HuH-7.5 (cell line): Measurements from ENCODE around the gene USP17L17.
"Not testable (repeated sequence)": the region's sequence is repeated elsewhere in the genome, so short reads cannot be mapped to it uniquely, and the experiment has no call there.

Experiments used
- DNase-seq: peaks from one replicate; pipeline ENCODE4 v3.0.0; 2011; ENCODE audit warnings: low spot score

USP17L17 gene, protein sequence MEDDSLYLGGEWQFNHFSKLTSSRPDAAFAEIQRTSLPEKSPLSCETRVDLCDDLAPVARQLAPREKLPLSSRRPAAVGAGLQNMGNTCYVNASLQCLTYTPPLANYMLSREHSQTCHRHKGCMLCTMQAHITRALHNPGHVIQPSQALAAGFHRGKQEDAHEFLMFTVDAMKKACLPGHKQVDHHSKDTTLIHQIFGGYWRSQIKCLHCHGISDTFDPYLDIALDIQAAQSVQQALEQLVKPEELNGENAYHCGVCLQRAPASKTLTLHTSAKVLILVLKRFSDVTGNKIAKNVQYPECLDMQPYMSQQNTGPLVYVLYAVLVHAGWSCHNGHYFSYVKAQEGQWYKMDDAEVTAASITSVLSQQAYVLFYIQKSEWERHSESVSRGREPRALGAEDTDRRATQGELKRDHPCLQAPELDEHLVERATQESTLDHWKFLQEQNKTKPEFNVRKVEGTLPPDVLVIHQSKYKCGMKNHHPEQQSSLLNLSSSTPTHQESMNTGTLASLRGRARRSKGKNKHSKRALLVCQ

DNA sequence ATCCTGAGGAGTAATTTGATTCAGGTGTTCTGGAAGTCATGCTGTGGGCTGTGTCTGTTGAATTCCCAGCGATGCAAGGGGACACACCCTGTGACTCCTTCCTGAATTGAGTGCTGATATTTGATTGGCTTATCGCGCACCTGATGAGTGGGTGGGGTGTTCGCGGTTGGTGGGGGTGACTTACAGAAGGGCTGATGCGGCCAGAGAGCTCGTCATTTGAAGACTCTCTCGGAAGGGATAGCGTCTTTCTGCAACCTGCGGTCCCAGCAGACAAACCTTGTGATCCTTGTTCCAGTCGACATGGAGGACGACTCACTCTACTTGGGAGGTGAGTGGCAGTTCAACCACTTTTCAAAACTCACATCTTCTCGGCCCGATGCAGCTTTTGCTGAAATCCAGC is at the start of gene USP17L17:
TSS of gene USP17L17 (plus strand) at position 301 of the 400 bp plus-strand sequence. CDS start at position 301, 0 bp downstream.
- DNase-seq, result not testable (repeated sequence)

DNA sequence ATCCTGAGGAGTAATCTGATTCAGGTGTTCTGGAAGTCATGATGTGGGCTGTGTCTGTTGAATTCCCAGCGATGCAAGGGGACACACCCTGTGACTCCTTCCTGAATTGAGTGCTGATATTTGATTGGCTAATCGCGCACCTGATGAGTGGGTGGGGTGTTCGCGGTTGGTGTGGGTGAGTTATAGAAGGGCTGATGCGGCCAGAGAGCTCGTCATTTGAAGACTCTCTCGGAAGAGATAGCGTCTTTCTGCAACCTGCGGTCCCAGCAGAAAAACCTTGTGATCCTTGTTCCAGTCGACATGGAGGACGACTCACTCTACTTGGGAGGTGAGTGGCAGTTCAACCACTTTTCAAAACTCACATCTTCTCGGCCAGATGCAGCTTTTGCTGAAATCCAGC is 33.3 kb upstream of the USP17L17 start, which contains the start of gene USP17L10:
TSS of gene USP17L10 (plus strand) at position 301 of the 400 bp plus-strand sequence. CDS start at position 301, 0 bp downstream.
- not testable (repeated sequence) for DNase-seq

DNA sequence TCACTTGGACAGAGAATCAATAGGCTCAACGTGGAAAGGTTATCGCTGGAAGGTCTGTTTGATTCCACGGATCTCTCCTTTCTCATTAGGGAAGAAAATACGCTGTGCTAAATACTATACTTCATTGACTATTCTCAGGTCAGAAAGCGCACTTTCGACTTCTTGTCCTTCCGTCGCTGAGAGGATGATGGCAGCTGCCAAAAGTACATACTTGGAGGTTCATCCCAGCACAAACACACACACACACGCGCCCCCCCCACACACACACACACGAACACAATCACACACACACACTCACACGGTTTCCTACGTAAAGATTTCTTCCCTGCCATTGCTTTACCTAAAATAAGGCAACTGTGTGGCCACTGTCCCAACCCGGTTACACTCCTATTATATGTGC is 29.0 kb upstream of the USP17L17 start:
- not testable (repeated sequence) for DNase-seq

DNA sequence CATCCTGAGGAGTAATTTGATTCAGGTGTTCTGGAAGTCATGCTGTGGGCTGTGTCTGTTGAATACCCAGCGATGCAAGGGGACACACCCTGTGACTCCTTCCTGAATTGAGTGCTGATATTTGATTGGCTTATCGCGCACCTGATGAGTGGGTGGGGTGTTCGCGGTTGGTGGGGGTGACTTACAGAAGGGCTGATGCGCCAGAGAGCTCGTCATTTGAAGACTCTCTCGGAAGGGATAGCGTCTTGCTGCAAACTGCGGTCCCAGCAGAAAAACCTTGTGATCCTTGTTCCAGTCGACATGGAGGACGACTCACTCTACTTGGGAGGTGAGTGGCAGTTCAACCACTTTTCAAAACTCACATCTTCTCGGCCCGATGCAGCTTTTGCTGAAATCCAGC is 28.6 kb upstream of the USP17L17 start, which contains the start of gene USP17L11:
TSS of gene USP17L11 (plus strand) at position 301 of the 400 bp plus-strand sequence. CDS start at position 301, 0 bp downstream.
- DNase-seq, result not testable (repeated sequence)

DNA sequence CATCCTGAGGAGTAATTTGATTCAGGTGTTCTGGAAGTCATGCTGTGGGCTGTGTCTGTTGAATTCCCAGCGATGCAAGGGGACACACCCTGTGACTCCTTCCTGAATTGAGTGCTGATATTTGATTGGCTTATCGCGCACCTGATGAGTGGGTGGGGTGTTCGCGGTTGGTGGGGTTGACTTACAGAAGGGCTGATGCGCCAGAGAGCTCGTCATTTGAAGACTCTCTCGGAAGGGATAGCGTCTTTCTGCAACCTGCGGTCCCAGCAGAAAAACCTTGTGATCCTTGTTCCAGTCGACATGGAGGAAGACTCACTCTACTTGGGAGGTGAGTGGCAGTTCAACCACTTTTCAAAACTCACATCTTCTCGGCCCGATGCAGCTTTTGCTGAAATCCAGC is 23.8 kb upstream of the USP17L17 start, which contains the start of gene USP17L12:
TSS of gene USP17L12 (plus strand) at position 301 of the 400 bp plus-strand sequence. CDS start at position 301, 0 bp downstream.
- not testable (repeated sequence) for DNase-seq

DNA sequence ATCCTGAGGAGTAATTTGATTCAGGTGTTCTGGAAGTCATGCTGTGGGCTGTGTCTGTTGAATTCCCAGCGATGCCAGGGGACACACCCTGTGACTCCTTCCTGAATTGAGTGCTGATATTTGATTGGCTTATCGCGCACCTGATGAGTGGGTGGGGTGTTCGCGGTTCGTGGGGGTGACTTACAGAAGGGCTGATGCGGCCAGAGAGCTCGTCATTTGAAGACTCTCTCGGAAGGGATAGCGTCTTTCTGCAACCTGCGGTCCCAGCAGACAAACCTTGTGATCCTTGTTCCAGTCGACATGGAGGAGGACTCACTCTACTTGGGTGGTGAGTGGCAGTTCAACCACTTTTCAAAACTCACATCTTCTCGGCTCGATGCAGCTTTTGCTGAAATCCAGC is 19.1 kb upstream of the USP17L17 start, which contains the start of gene USP17L13:
TSS of gene USP17L13 (plus strand) at position 301 of the 400 bp plus-strand sequence. CDS start at position 301, 0 bp downstream.
- not testable (repeated sequence) for DNase-seq

DNA sequence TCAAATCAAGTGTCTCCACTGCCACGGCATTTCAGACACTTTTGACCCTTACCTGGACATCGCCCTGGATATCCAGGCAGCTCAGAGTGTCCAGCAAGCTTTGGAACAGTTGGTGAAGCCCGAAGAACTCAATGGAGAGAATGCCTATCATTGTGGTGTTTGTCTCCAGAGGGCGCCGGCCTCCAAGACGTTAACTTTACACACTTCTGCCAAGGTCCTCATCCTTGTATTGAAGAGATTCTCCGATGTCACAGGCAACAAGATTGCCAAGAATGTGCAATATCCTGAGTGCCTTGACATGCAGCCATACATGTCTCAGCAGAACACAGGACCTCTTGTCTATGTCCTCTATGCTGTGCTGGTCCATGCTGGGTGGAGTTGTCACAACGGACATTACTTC is 13.4 kb upstream of the USP17L17 start:
- not testable (repeated sequence) for DNase-seq

DNA sequence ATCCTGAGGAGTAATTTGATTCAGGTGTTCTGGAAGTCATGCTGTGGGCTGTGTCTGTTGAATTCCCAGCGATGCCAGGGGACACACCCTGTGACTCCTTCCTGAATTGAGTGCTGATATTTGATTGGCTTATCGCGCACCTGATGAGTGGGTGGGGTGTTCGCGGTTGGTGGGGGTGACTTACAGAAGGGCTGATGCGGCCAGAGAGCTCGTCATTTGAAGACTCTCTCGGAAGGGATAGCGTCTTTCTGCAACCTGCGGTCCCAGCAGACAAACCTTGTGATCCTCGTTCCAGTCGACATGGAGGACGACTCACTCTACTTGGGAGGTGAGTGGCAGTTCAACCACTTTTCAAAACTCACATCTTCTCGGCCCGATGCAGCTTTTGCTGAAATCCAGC is 9.6 kb upstream of the USP17L17 start, which contains the start of gene USP17L15:
TSS of gene USP17L15 (plus strand) at position 301 of the 400 bp plus-strand sequence. CDS start at position 301, 0 bp downstream.
- not testable (repeated sequence) for DNase-seq

DNA sequence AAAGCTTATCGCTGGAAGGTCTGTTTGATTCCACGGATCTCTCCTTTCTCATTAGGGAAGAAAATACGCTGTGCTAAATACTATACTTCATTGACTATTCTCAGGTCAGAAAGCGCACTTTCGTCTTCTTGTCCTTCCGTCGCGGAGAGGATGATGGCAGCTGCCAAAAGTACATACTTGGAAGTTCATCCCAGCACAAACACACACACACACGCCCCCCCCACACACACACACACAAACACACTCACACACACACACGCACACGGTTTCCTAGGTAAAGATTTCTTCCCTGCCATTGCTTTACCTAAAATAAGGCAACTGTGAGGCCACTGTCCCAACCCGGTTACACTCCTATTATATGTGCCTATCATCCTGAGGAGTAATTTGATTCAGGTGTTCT is 5.2 kb upstream of the USP17L17 start:
- not testable (repeated sequence) for DNase-seq

DNA sequence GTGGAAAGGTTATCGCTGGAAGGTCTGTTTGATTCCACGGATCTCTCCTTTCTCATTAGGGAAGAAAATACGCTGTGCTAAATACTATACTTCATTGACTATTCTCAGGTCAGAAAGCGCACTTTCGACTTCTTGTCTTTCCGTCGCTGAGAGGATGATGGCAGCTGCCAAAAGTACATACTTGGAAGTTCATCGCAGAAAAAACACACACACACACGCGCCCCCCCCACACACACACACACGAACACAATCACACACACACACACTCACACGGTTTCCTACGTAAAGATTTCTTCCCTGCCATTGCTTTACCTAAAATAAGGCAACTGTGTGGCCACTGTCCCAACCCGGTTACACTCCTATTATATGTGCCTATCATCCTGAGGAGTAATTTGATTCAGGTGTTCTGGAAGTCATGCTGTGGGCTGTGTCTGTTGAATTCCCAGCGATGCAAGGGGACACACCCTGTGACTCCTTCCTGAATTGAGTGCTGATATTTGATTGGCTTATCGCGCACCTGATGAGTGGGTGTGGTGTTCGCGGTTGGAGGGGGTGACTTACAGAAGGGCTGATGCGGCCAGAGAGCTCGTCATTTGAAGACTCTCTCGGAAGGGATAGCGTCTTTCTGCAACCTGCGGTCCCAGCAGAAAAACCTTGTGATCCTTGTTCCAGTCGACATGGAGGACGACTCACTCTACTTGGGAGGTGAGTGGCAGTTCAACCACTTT is 4.4 kb downstream of the USP17L17 start, which contains the start of gene USP17L18:
TSS of gene USP17L18 (plus strand) at position 678 of the 728 bp plus-strand sequence. CDS start at position 678, 0 bp downstream.
- not testable (repeated sequence) for DNase-seq

DNA sequence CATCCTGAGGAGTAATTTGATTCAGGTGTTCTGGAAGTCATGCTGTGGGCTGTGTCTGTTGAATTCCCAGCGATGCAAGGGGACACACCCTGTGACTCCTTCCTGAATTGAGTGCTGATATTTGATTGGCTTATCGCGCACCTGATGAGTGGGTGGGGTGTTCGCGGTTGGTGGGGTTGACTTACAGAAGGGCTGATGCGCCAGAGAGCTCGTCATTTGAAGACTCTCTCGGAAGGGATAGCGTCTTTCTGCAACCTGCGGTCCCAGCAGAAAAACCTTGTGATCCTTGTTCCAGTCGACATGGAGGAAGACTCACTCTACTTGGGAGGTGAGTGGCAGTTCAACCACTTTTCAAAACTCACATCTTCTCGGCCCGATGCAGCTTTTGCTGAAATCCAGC is 9.4 kb downstream of the USP17L17 start, which contains the start of gene USP17L19:
TSS of gene USP17L19 (plus strand) at position 301 of the 400 bp plus-strand sequence. CDS start at position 301, 0 bp downstream.
- DNase-seq, result not testable (repeated sequence)

DNA sequence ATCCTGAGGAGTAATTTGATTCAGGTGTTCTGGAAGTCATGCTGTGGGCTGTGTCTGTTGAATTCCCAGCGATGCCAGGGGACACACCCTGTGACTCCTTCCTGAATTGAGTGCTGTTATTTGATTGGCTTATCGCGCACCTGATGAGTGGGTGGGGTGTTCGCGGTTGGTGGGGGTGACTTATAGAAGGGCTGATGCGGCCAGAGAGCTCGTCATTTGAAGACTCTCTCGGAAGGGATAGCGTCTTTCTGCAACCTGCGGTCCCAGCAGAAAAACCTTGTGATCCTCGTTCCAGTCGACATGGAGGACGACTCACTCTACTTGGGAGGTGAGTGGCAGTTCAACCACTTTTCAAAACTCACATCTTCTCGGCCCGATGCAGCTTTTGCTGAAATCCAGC is 14.1 kb downstream of the USP17L17 start, which contains the start of gene USP17L20:
TSS of gene USP17L20 (plus strand) at position 301 of the 400 bp plus-strand sequence. CDS start at position 301, 0 bp downstream.
- DNase-seq, result not testable (repeated sequence)

DNA sequence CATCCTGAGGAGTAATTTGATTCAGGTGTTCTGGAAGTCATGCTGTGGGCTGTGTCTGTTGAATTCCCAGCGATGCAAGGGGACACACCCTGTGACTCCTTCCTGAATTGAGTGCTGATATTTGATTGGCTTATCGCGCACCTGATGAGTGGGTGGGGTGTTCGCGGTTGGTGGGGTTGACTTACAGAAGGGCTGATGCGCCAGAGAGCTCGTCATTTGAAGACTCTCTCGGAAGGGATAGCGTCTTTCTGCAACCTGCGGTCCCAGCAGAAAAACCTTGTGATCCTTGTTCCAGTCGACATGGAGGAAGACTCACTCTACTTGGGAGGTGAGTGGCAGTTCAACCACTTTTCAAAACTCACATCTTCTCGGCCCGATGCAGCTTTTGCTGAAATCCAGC is 18.9 kb downstream of the USP17L17 start, which contains the start of gene USP17L21:
TSS of gene USP17L21 (plus strand) at position 301 of the 400 bp plus-strand sequence. CDS start at position 301, 0 bp downstream.
- not testable (repeated sequence) for DNase-seq

DNA sequence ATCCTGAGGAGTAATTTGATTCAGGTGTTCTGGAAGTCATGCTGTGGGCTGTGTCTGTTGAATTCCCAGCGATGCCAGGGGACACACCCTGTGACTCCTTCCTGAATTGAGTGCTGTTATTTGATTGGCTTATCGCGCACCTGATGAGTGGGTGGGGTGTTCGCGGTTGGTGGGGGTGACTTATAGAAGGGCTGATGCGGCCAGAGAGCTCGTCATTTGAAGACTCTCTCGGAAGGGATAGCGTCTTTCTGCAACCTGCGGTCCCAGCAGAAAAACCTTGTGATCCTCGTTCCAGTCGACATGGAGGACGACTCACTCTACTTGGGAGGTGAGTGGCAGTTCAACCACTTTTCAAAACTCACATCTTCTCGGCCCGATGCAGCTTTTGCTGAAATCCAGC is 23.6 kb downstream of the USP17L17 start, which contains the start of gene USP17L22:
TSS of gene USP17L22 (plus strand) at position 301 of the 400 bp plus-strand sequence. CDS start at position 301, 0 bp downstream.
- DNase-seq, result not testable (repeated sequence)

DNA sequence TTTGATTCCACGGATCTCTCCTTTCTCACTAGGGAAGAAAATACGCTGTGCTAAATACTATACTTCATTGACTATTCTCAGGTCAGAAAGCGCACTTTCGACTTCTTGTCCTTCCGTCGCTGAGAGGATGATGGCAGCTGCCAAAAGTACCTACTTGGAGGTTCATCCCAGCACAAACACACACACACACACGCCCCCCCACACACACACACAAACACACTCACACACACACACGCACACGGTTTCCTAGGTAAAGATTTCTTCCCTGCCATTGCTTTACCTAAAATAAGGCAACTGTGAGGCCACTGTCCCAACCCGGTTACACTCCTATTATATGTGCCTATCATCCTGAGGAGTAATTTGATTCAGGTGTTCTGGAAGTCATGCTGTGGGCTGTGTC is 28.0 kb downstream of the USP17L17 start:
- DNase-seq, result not testable (repeated sequence)
